ENCODE results near the gene PTH2. TPM values are rescaled to one million over a fixed set of nuclear protein-coding genes. Genes with fewer than 3 reads are reported as not detected.

Gene PTH2
- total RNA-seq, 1 experiment from 2014 or later = 1.0 TPM

DNA sequence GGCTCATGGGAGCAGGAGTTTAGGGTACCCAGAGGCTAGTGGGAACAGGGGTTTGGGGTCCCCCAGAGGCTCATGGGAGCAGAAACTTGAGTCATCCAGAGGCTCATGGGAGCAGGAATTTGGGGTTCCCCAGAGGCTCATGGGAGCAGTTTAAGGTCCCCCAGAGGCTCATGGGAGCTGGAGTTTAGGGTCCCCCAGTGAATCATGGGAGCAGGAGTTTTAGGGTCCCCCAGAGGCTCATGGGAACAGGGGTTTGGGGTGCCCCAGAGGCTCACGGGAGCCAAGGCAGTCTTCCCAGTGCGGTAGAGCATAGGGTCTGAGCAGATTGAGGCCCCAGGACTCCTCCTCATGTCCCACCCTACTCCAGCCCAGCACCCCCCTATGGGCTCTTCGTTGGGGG lies 42.1 kb upstream of the PTH2 start (continued):
- TF ChIP-seq, protein P1, sequence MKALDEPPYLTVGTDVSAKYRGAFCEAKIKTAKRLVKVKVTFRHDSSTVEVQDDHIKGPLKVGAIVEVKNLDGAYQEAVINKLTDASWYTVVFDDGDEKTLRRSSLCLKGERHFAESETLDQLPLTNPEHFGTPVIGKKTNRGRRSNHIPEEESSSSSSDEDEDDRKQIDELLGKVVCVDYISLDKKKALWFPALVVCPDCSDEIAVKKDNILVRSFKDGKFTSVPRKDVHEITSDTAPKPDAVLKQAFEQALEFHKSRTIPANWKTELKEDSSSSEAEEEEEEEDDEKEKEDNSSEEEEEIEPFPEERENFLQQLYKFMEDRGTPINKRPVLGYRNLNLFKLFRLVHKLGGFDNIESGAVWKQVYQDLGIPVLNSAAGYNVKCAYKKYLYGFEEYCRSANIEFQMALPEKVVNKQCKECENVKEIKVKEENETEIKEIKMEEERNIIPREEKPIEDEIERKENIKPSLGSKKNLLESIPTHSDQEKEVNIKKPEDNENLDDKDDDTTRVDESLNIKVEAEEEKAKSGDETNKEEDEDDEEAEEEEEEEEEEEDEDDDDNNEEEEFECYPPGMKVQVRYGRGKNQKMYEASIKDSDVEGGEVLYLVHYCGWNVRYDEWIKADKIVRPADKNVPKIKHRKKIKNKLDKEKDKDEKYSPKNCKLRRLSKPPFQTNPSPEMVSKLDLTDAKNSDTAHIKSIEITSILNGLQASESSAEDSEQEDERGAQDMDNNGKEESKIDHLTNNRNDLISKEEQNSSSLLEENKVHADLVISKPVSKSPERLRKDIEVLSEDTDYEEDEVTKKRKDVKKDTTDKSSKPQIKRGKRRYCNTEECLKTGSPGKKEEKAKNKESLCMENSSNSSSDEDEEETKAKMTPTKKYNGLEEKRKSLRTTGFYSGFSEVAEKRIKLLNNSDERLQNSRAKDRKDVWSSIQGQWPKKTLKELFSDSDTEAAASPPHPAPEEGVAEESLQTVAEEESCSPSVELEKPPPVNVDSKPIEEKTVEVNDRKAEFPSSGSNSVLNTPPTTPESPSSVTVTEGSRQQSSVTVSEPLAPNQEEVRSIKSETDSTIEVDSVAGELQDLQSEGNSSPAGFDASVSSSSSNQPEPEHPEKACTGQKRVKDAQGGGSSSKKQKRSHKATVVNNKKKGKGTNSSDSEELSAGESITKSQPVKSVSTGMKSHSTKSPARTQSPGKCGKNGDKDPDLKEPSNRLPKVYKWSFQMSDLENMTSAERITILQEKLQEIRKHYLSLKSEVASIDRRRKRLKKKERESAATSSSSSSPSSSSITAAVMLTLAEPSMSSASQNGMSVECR (CRISPR knock-in tag; IDR thresholded peaks at IDR 0.05; ENCODE audit: borderline replicate concordance) = no peak
- TF ChIP-seq, protein P2, sequence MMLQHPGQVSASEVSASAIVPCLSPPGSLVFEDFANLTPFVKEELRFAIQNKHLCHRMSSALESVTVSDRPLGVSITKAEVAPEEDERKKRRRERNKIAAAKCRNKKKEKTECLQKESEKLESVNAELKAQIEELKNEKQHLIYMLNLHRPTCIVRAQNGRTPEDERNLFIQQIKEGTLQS (CRISPR knock-in tag; conservative IDR thresholded peaks at IDR 0.05) = no peak
- TF ChIP-seq, protein P3, sequence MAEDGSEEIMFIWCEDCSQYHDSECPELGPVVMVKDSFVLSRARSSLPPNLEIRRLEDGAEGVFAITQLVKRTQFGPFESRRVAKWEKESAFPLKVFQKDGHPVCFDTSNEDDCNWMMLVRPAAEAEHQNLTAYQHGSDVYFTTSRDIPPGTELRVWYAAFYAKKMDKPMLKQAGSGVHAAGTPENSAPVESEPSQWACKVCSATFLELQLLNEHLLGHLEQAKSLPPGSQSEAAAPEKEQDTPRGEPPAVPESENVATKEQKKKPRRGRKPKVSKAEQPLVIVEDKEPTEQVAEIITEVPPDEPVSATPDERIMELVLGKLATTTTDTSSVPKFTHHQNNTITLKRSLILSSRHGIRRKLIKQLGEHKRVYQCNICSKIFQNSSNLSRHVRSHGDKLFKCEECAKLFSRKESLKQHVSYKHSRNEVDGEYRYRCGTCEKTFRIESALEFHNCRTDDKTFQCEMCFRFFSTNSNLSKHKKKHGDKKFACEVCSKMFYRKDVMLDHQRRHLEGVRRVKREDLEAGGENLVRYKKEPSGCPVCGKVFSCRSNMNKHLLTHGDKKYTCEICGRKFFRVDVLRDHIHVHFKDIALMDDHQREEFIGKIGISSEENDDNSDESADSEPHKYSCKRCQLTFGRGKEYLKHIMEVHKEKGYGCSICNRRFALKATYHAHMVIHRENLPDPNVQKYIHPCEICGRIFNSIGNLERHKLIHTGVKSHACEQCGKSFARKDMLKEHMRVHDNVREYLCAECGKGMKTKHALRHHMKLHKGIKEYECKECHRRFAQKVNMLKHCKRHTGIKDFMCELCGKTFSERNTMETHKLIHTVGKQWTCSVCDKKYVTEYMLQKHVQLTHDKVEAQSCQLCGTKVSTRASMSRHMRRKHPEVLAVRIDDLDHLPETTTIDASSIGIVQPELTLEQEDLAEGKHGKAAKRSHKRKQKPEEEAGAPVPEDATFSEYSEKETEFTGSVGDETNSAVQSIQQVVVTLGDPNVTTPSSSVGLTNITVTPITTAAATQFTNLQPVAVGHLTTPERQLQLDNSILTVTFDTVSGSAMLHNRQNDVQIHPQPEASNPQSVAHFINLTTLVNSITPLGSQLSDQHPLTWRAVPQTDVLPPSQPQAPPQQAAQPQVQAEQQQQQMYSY (CRISPR knock-in tag; IDR thresholded peaks at IDR 0.05) = no peak
- TF ChIP-seq, protein P4, sequence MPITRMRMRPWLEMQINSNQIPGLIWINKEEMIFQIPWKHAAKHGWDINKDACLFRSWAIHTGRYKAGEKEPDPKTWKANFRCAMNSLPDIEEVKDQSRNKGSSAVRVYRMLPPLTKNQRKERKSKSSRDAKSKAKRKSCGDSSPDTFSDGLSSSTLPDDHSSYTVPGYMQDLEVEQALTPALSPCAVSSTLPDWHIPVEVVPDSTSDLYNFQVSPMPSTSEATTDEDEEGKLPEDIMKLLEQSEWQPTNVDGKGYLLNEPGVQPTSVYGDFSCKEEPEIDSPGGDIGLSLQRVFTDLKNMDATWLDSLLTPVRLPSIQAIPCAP (CRISPR knock-in tag; IDR thresholded peaks at IDR 0.05) = no peak
- no peak for TF ChIP-seq JUN (CRISPR knock-in tag; IDR thresholded peaks at IDR 0.05)
- no peak for TF ChIP-seq ZNF263 (CRISPR knock-in tag; IDR thresholded peaks at IDR 0.05; ENCODE audit: low read depth)
- no peak for TF ChIP-seq SP1 (CRISPR knock-in tag; conservative IDR thresholded peaks at IDR 0.05)
- TF ChIP-seq, protein P5, sequence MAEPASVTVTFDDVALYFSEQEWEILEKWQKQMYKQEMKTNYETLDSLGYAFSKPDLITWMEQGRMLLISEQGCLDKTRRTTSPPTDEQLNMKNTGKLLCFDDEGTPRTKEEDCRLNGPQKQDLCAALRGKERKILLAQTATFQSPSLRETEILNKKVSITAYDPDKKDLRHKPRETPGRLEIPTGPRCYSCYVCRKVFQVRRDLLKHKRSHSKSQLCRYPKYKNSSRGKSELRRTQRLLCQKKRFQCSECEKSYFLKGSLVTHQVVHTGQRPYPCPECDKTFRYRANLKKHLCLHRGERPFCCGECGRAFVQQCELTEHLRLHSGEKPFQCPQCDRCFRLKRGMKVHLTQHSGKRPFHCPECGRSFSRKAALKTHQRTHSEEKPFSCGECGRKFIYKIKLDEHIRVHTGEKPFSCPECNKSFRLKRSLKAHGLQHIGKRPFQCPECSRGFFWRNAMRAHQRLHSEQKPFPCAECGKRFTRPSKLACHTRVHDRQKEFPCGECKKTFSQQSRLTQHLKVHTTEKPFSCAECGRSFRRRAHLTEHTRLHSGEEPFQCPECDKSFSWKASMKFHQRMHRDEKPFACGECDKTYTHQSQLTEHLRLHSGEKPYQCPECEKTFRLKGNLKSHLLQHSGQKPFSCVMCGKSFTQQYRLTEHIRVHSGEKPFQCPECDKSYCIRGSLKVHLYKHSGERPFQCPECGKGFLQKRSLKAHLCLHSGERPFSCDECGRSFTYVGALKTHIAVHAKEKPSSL (CRISPR knock-in tag; conservative IDR thresholded peaks at IDR 0.05) = no peak

DNA sequence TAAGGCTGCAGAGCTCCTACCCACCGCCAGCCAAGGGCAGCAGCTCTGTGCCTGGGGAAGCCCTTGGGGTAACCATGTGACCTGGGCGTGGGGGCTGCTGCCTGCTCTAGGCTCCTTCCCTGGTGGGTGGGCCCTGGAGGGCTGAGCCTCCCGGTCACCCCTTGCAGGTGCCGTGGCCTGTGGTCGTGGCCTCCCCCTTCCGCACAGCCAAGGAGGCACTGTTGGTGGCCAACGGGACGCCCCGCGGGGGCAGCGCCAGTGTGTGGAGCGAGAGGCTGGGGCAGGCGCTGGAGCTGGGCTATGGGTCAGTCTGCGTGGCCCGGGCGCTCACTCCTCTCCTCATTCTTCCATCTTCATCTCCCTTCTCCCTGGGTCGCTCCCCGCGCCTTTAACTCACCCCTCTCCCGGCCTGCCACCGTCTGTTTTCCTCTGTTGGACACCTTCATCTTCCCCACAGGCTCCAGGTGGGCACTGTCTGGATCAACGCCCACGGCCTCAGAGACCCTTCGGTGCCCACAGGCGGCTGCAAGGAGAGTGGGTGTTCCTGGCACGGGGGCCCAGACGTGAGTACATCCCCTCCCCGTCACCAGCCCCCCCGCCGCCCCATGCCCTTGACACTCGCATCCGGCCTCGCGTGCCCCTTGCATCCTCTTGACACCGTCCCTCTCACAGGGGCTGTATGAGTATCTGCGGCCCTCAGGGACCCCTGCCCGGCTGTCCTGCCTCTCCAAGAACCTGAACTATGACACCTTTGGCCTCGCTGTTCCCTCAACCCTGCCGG lies 40.9 kb upstream of the PTH2 start:
- CTCF ChIA-PET = interaction anchor here (0.9 to 1.5 kb wide), 2 partner anchors 12 to 83 kb away, joined by 3 to 5 read pairs; no protein-coding TSS in a partner anchor
- Mint-ChIP-seq H3K4me3 (no peak overlapping the region), H3K36me3 (peaks cover 12% of the 10 kb centered on the region), H3K4me1 (peaks cover 5% of the 10 kb centered on the region), H3K27me3 (ENCODE audit: low read depth) (no peaks in the 10 kb centered on the region), H3K27ac (no peak overlapping the region), H3K9me3 (no peaks in the 10 kb centered on the region)
- TF ChIP-seq JUN (CRISPR knock-in tag; IDR thresholded peaks at IDR 0.05) (no peak), ZNF317 (CRISPR knock-in tag; IDR thresholded peaks at IDR 0.05; ENCODE audit: borderline replicate concordance, low read depth) (no peak), ZNF671 (CRISPR knock-in tag; IDR thresholded peaks at IDR 0.05) (no peak)
- TF ChIP-seq, protein P6, sequence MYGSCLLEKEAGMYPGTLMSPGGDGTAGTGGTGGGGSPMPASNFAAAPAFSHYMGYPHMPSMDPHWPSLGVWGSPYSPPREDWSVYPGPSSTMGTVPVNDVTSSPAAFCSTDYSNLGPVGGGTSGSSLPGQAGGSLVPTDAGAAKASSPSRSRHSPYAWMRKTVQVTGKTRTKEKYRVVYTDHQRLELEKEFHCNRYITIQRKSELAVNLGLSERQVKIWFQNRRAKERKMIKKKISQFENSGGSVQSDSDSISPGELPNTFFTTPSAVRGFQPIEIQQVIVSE (CRISPR knock-in tag; IDR thresholded peaks at IDR 0.05; ENCODE audit: borderline replicate concordance) = no peak
- POLR2A ChIA-PET = no interaction called here
- ATAC-seq = no peak
- no peak for DNase-seq (ENCODE audit: low spot score)
